NCI-H1436 treated with DMSO at 0.1 percent for 48 hours (cell line): ENCODE data around the gene METAP2.

Experiments used
- DNase-seq: peaks from one replicate; lab custom pipeline; 2025; lab: John Stamatoyannopoulos, UW

Gene METAP2

DNA sequence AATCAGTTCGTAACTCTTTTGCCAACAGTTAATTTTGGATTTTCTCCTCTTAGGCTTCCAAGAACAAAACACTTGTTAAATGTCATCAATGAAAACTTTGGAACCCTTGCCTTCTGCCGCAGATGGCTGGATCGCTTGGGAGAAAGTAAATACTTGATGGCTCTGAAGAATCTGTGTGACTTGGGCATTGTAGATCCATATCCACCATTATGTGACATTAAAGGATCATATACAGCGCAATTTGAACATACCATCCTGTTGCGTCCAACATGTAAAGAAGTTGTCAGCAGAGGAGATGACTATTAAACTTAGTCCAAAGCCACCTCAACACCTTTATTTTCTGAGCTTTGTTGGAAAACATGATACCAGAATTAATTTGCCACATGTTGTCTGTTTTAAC, 39.6 kb downstream of the METAP2 start:
- no peak for DNase-seq

GRCh38 chr12:95515197-95515596, 41.2 kb downstream of the METAP2 start:
- DNase-seq, result no peak

GRCh38 chr12:95516757-95517156, 42.8 kb downstream of the METAP2 start:
- no peak for DNase-seq

- DNase-seq, result no peak
Measured at GRCh38 chr12:95517246-95517645, 43.3 kb downstream of the METAP2 start.

DNA sequence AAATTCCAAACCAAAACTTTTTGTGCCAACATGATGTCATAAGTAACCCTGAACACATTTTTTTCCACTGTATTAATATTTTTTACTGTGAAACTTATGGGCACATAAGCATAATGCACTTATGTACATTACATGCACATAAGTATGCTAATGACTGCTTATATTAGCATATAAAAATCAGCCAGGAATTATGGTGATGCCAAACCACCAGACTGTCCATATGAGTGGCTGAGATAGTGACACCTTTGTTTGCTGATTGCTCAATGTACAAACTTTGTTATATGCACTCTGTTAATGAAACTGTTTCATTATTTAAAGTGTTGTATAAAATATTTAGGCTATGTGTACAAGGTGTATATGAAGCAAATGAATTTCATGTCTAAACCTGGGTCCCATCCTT, 45.0 kb downstream of the METAP2 start:
- no peak for DNase-seq

GRCh38 chr12:95520816-95521215, 46.9 kb downstream of the METAP2 start:
- no peak for DNase-seq

GRCh38 chr12:95522692-95523091, 48.7 kb downstream of the METAP2 start:
- DNase-seq, result no peak

DNA sequence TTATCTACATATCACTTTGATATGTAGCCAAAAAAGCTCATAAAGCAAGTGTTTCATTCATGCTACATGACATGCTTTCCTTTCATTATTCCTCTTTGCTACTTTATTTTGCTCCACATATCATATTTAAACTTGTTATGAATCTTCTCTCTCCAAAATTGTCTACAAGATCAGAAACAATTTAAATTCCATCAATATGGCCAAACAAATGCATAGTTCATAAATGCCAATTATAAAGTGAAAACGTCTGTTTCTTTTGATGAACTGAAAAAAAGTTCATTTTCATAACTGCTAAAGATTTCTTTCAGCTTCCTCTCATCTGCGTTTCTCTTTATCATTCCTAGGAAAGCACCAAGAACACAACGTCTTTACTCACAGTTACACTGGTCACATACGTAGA, 54.5 kb downstream of the METAP2 start:
- no peak for DNase-seq

GRCh38 chr12:95529693-95530225, 55.8 kb downstream of the METAP2 start:
- DNase-seq, result no peak

DNA sequence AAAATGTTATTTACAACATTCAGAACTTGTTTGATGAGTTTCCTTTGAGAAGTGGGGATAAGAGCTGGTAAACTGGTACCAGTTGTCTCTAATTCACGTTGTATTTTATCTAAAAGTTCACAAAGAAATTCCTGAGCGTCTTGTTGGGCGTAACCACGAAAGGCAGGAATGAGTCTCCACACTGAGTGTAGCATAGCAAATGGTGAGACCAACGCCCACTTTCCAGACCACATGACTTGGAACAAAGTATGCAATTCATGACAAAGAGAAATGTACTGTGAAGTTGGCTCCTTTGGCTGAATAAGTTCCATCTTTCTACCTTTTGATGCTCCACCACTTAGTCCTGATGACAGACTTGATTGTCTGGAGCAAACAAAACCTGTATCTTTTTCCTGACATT, 58.9 kb downstream of the METAP2 start:
- no peak for DNase-seq

- DNase-seq, result no peak
Measured at GRCh38 chr12:95533985-95534384, 60.0 kb downstream of the METAP2 start.

GRCh38 chr12:95538006-95538405, 64.1 kb downstream of the METAP2 start:
- no peak for DNase-seq

GRCh38 chr12:95538656-95539055, 64.7 kb downstream of the METAP2 start:
- no peak for DNase-seq

DNA sequence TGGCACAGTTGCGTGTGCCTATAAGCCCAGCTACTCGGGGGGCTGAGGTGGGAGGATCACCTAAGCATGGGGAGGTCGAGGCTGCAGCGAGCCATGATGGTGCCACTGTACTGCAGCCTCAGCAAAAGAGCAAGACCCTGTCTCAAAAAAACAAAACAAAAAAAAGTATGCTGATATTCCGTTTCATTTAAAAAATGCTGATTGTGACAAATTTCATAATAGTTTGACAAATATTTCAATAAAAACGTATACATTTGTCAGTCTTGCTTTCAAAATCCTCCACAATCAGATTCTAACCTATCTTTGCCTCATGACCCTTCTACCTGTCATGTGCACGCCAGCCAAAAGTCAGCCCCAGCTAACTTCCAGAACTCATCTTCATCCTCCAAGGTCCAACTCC, 67.5 kb downstream of the METAP2 start:
- no peak for DNase-seq

- no peak for DNase-seq
Measured at GRCh38 chr12:95543305-95543704, 69.4 kb downstream of the METAP2 start.

DNA sequence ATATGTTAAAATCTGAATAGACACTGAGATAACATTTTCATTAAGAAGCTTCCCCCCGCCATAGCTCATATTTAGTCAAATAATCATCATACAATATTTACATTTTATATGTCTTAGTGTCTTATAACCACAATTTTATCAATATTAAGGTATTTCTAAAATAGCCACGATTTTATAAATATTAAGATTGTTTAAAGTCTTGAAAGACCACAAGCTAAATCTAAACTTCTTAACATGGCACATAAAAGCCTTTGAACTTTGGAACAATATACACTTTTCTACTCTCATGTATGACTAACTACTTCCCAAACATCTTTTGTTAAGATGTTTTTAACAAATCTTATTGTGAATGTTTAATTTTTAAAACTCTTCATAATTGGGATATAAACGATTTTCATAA, 70.8 kb downstream of the METAP2 start:
- no peak for DNase-seq

DNA sequence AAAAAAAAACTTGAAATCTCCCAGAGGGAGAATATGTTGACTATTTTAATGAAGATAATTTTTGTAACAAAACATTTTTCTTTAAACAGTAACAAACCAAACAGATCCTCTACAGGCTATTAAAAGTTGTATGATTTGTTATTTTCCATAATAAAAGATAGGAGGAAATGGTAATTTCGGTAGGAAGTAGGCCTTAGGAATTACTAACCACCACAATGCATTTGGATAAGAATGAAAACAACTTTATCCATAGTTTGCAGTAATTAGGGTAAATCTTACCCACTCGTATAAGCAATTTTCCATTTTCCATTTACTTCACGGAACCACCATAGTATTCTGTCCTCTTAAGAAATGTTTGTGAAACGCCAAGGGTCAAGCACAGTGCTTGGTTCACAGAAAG, 71.4 kb downstream of the METAP2 start:
- DNase-seq, result no peak

GRCh38 chr12:95545731-95546490, 72.0 kb downstream of the METAP2 start:
- DNase-seq, result peak; percentile 88

GRCh38 chr12:95546491-95546813, 72.5 kb downstream of the METAP2 start:
- DNase-seq, result no peak

- DNase-seq, result no peak
Measured at GRCh38 chr12:95547522-95548055, 73.6 kb downstream of the METAP2 start.

- DNase-seq, result no peak
Measured at GRCh38 chr12:95548056-95548538, 74.1 kb downstream of the METAP2 start.

DNA sequence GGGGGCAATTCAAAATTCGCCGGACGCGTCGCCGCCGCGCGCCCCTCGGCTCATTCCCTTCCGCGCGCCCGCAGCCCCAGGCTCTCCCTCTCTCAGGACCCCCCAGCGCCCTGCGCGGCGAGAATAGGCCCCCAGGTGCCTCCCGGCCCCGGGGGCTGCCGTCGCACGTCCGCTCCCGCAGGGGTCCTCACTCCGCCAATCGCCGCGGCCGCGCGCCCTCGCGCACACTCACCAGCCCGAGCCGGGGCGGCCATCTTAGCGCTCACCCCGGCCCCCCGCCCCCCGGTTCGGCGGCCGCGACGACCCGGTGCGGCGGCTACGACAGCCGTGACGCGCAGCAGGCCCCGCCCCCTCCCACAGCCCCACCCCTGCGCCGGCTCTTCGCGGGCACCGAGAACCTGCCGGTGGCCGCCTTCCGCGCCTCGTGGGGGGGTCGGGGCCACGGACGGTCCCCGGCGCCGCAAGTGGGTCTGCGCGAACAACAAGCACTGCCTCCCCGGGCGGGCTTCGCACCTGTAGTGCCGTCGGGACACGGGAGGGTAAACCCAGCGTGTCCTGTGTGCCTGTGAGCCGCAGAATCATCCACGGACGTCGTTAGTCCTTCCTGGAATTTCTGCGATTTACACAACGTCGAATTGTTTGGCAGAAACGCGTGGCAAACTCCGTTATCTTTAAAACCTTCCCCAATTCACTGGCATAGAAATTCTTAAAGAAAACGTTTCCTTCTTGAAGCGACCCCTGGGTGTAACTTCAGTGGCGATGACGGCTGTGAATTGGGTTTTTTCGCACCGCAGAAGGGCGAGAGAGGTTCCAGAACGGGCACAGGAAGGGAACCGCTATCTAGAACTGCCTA, 74.8 kb downstream of the METAP2 start:
- DNase-seq, result no peak
